PC-3 (cell line): ENCODE results near the gene MACROD2. TPM values are rescaled to one million over a fixed set of nuclear protein-coding genes. Genes with fewer than 3 reads are reported as not detected.
A peak's percentile ranks its signal among the peaks of the same experiment; 100 is the strongest.
"Not testable (repeated sequence)": the region's sequence is repeated elsewhere in the genome, so short reads cannot be mapped to it uniquely, and the experiment has no call there.

Experiments used
- ATAC-seq: fragments of 200-7000 bp; cut with Tn5 transposase; 2 replicates; pipeline ENCODE4 v1.9.1; 2020; ENCODE audit warnings: mild to moderate bottlenecking, moderate library complexity
- BruUV-seq: library from RNA; stranded (reverse); fragments of 400-500 nt; replicated peaks from 2 replicates; lab custom pipeline; 2021; lab: Mats Ljungman, UMichigan
- CTCF ChIA-PET: fragments of 300-600 bp; sonication (Branson Sonifier 250); formaldehyde crosslinking; loops from one replicate; lab custom pipeline; 2022; ENCODE audit warnings: antibody characterized with exemption; lab: Charles Lee
- POLR2A ChIA-PET: fragments of 300-600 bp; sonication (Branson Sonifier 250); formaldehyde crosslinking; loops from one replicate; lab custom pipeline; 2022; ENCODE audit warnings: antibody characterized with exemption; ENCODE audit not compliant: unreplicated experiment; lab: Charles Lee
- DNase-seq: peaks from one replicate; pipeline ENCODE4 v3.0.0-alpha.2; 2015
- H2AFZ ChIP-seq: fragments of 300-600 bp; sonication (generic); 2 replicates; pipeline ENCODE4 v1.6.0; 2016; ENCODE audit warnings: antibody characterized with exemption, low read length
- H3F3A ChIP-seq: fragments of 300-600 bp; sonication (generic); one replicate; pipeline ENCODE4 v1.6.0; 2017; ENCODE audit warnings: antibody characterized with exemption, low read length, control low read depth, mild to moderate bottlenecking; ENCODE audit not compliant: unreplicated experiment
- H3K27ac ChIP-seq: fragments of 300-600 bp; sonication (generic); 2 replicates; pipeline ENCODE4 v1.5.1; 2016; ENCODE audit warnings: mild to moderate bottlenecking, low read length
- H3K27me3 ChIP-seq: fragments of 300-600 bp; sonication (generic); 2 replicates; pipeline ENCODE4 v1.6.1; 2016; ENCODE audit warnings: low read length, mixed read lengths
- H3K36me3 ChIP-seq: fragments of 300-600 bp; sonication (generic); 2 replicates; pipeline ENCODE4 v1.6.1; 2016; ENCODE audit warnings: low read depth, mixed run types, low read length, mixed read lengths
- H3K4me1 ChIP-seq: fragments of 300-600 bp; sonication (generic); 2 replicates; pipeline ENCODE4 v1.5.1; 2016; ENCODE audit warnings: low read length; ENCODE audit not compliant: insufficient read depth
- H3K4me2 ChIP-seq: fragments of 300-600 bp; sonication (generic); 2 replicates; pipeline ENCODE4 v1.6.0; 2016; ENCODE audit warnings: low read length
- H3K4me3 ChIP-seq: fragments of 300-600 bp; sonication (generic); 2 replicates; pipeline ENCODE4 v1.5.1; 2016; ENCODE audit warnings: mild to moderate bottlenecking, low read length, mixed read lengths
- H3K79me2 ChIP-seq: fragments of 300-600 bp; sonication (generic); 2 replicates; pipeline ENCODE4 v1.6.1; 2017; ENCODE audit warnings: low read length, mixed read lengths
- H3K9ac ChIP-seq: fragments of 300-600 bp; sonication (generic); 2 replicates; pipeline ENCODE4 v1.6.0; 2016; ENCODE audit warnings: mild to moderate bottlenecking, low read length
- H3K9me2 ChIP-seq: fragments of 300-600 bp; sonication (generic); replicated peaks from 2 replicates; pipeline ENCODE4 v1.6.1; 2016; ENCODE audit warnings: mixed run types, low read length, mixed read lengths
- H3K9me3 ChIP-seq: fragments of 300-600 bp; sonication (generic); 2 replicates; pipeline ENCODE4 v1.6.1; 2016; ENCODE audit warnings: low read length, mixed read lengths
- H4K20me1 ChIP-seq: fragments of 300-600 bp; sonication (generic); 2 replicates; pipeline ENCODE4 v1.6.1; 2016; ENCODE audit warnings: low read length, mixed read lengths
- EZH2 ChIP-seq: fragments of 300-600 bp; sonication (generic); IDR thresholded peaks from one replicate; pipeline ENCODE4 v1.6.1; 2017; ENCODE audit warnings: antibody characterized with exemption, mild to moderate bottlenecking, low read length; ENCODE audit not compliant: unreplicated experiment
- EZH2phosphoT487 ChIP-seq: fragments of 300-600 bp; sonication (generic); IDR thresholded peaks from 2 replicates; pipeline ENCODE4 v1.6.1; 2018; ENCODE audit warnings: mild to moderate bottlenecking, antibody characterized with exemption, low read length, borderline replicate concordance
- intact Hi-C: fragments of 100-400 bp; cut with micrococcal nuclease; formaldehyde crosslinking; loops from 2 replicates; pipeline ENCODE4 v1.9.0; 2023
- total RNA-seq: library from RNA; depleted of rRNA; stranded (reverse); fragments of >200 nt; gene quantifications from 2 replicates; pipeline ENCODE4 v1.2.3, GENCODE V29; 2014
- TF ChIP-seq, protein P1 (sequence below): fragments of 300-600 bp; sonication (generic); conservative IDR thresholded peaks from 2 replicates; pipeline ENCODE4 v1.5.1; 2017; ENCODE audit warnings: antibody characterized with exemption, low read depth, mild to moderate bottlenecking, low read length

MACROD2 gene
- total RNA-seq, 1 experiment from 2014 or later: 3.1 TPM

DNA sequence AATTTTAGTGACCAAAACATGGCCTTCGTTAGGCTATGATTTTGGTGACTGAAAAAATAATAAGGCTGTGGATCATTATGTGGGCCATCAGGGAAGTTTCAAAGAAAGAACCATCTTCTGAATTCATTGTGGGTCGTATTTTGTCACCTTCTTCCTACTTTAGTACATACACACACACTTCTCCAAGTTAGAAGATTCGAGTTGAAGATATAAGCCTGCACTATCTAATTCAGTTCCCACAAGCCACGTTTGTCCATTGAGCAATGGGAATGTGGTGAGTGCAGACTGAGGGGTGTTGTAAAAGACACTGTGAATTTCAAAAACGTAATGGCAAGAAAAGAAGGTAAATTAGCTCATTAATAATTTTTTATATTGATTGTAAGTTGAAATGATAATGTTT is 1812.0 kb downstream of the MACROD2 start:
- ChIA-PET CTCF (no interaction called here), POLR2A (no interaction called here)
- Histone ChIP-seq H3K4me1 (peaks cover 6% of the 10 kb centered on the region), H3K27ac (no peak overlapping the region), H3F3A (no peaks in the 10 kb centered on the region), H3K9me2 (no peaks in the 10 kb centered on the region), H3K9me3 (no peaks in the 10 kb centered on the region), H2AFZ (no peak overlapping the region), H4K20me1 (no peaks in the 10 kb centered on the region), H3K4me2 (no peak overlapping the region), H3K79me2 (no peaks in the 10 kb centered on the region), H3K27me3 (no peaks in the 10 kb centered on the region), H3K9ac (no peak overlapping the region), H3K36me3 (no peaks in the 10 kb centered on the region), H3K4me3 (no peak overlapping the region)
- DNase-seq (no peak), ATAC-seq (no peak)
- BruUV-seq: no TSS peak
- no peak for TF ChIP-seq EZH2phosphoT487
- TF ChIP-seq EZH2: no peak
- TF ChIP-seq, protein P1, sequence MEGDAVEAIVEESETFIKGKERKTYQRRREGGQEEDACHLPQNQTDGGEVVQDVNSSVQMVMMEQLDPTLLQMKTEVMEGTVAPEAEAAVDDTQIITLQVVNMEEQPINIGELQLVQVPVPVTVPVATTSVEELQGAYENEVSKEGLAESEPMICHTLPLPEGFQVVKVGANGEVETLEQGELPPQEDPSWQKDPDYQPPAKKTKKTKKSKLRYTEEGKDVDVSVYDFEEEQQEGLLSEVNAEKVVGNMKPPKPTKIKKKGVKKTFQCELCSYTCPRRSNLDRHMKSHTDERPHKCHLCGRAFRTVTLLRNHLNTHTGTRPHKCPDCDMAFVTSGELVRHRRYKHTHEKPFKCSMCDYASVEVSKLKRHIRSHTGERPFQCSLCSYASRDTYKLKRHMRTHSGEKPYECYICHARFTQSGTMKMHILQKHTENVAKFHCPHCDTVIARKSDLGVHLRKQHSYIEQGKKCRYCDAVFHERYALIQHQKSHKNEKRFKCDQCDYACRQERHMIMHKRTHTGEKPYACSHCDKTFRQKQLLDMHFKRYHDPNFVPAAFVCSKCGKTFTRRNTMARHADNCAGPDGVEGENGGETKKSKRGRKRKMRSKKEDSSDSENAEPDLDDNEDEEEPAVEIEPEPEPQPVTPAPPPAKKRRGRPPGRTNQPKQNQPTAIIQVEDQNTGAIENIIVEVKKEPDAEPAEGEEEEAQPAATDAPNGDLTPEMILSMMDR: no peak
- intact Hi-C loops: no loop called here

DNA sequence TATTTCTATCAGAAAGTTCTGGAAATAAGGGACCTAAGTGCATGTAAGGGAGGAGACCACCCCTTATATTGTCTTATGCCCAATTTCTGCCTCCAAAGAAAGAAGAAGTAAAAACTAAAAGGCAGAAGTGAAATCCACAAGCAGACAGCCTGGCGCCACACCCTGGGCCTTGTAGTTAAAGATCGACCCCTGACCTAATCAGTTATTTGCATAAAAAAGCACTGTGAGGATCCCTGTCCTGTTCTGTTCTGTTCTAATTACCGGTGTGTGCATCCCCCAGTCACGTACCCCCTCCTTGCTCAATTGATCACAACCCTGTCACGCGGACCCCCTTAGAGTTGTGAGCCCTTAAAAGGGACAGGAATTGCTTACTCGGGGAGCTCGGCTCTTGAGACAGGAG is 1812.5 kb downstream of the MACROD2 start:
- H3K9me2 ChIP-seq, POLR2A ChIA-PET, CTCF ChIA-PET, H4K20me1 ChIP-seq, H3K79me2 ChIP-seq, H3K4me2 ChIP-seq, BruUV-seq, H2AFZ ChIP-seq, H3K9me3 ChIP-seq, intact Hi-C loops, H3K9ac ChIP-seq, H3K27me3 ChIP-seq, H3F3A ChIP-seq, ATAC-seq, H3K4me3 ChIP-seq, DNase-seq, H3K36me3 ChIP-seq, H3K27ac ChIP-seq: not testable (repeated sequence)
- H3K4me1 ChIP-seq: peaks cover 11% of the 10 kb centered on the region

DNA sequence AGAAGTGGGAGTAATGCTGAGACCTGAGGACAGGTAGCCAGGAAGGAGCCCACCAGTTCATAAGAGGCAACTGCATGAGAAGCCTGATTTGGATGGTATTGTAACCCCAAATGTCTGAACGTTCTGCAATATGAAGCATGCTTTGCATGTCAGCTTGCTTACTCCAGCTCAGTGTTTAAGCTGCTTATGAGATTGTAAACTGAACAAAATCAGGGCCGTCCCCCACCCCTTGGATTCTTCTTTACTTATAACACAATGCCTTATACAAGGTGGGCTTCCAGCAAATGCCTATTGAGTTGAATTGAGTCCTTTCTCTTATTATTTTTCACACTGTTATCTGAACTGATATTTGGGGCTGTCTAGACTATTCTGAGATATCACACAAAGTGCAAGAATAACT is 1816.6 kb downstream of the MACROD2 start:
- no TSS peak for BruUV-seq
- no peaks in the 10 kb centered on the region for H4K20me1 ChIP-seq
- ChIA-PET POLR2A (no interaction called here), CTCF (no interaction called here)
- no peak overlapping the region for H3K4me3 ChIP-seq
- no peaks in the 10 kb centered on the region for H3K36me3 ChIP-seq
- H3F3A ChIP-seq: no peaks in the 10 kb centered on the region
- peak overlapping the region; percentile 45; the same call in 1 of the 2 replicates for H3K27ac ChIP-seq
- 0 out of 2 replicates have a peak overlapping the region, but pooled peaks have one; percentile 25 for H2AFZ ChIP-seq
- TF ChIP-seq, protein P1: no peak
- no peak for TF ChIP-seq EZH2phosphoT487
- no peak for TF ChIP-seq EZH2
- no peaks in the 10 kb centered on the region for H3K9me3 ChIP-seq
- no peaks in the 10 kb centered on the region for H3K27me3 ChIP-seq
- peaks cover 42% of the 10 kb centered on the region for H3K4me1 ChIP-seq
- intact Hi-C loops: no loop called here
- H3K4me2 ChIP-seq: peak overlapping the region; percentile 57; the same call in 1 of the 2 replicates
- no peaks in the 10 kb centered on the region for H3K79me2 ChIP-seq
- no peaks in the 10 kb centered on the region for H3K9me2 ChIP-seq
- no peak for DNase-seq
- no peak for ATAC-seq
- no peak overlapping the region for H3K9ac ChIP-seq
